NCI-H1048 (cell line): ENCODE results near the gene ATP1B1.
"Not testable (repeated sequence)": the region's sequence is repeated elsewhere in the genome, so short reads cannot be mapped to it uniquely, and the experiment has no call there.

Experiments
- DNase-seq: peaks from one replicate; lab custom pipeline; 2025; lab: John Stamatoyannopoulos, UW

Gene ATP1B1

DNA sequence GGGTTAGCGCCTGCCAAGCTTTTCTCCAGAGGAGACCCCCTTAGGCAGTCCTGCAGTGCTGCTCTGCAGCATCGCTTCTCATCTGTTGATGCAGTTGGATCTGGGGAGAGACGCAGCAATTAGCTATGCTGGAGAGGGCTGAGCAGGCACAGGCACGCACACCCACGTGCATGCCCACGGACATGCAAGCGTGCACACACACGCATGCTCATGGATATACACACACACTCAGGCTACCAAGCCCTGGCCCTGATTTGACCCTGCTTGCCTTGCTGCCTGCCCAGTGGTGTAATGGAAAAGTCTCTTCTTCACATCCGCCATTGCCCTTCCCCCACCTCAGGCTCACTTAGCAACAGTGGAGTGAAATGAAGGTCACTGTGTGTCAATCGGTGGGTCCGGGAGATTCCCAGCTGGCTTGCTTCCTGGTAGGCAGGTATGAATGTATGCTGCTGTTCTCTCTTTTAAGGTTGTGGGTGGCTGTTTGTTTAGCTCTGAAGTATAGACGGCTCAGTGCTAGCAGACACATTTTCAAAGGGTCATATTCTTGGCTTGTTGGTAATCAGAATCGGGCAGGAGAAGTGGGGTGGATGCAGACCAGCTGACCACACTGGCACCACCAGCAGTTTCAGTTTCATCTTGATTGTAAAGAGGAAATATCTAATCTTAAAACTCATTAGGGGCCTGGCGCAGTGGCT lies 9.5 kb downstream of the ATP1B1 start:
- DNase-seq: no peak

DNA sequence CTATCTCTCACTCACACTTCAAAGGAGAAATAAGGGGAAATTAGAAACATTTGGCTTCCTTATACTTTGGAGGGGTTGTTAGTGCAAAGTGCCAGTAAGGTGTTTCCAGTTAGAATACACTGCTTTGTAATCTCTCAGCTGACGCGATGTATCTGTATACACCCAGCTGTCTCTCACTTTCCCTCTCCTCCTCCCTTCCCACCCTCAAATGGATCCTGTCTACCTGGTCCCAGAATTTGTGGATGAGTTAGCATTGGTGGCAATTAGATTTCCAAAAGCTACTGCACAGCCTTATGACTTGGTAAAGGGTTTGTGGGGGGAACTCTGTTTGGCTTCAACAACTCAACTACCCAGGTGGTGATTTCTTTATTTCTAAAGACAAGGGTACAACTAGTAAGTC lies 10.5 kb downstream of the ATP1B1 start:
- DNase-seq: no peak

GRCh38 chr1:169117599-169117998 lies 11.1 kb downstream of the ATP1B1 start:
- no peak for DNase-seq

- no peak for DNase-seq
Observed at GRCh38 chr1:169118227-169118626, 11.7 kb downstream of the ATP1B1 start.

GRCh38 chr1:169119405-169119804 lies 12.9 kb downstream of the ATP1B1 start:
- no peak for DNase-seq

DNA sequence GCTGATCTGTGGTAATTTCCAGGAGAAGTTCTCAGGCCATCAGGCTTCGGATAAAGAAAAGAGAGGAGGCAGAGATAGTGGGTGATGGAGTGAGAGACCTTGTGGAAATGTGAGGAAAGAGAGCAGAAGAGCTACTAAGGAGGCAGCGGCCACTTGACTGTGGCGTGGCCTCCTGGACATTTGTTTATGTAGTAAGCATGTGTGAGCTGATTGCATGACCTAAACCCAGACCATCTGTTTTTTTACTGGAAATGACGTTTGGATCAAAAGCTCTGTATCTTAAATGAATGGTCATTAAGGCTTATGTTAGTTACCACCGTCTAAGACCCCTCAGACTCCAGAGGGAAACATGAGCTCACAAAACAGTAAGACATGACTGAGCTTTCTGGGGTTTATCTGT lies 13.6 kb downstream of the ATP1B1 start:
- DNase-seq: no peak

DNA sequence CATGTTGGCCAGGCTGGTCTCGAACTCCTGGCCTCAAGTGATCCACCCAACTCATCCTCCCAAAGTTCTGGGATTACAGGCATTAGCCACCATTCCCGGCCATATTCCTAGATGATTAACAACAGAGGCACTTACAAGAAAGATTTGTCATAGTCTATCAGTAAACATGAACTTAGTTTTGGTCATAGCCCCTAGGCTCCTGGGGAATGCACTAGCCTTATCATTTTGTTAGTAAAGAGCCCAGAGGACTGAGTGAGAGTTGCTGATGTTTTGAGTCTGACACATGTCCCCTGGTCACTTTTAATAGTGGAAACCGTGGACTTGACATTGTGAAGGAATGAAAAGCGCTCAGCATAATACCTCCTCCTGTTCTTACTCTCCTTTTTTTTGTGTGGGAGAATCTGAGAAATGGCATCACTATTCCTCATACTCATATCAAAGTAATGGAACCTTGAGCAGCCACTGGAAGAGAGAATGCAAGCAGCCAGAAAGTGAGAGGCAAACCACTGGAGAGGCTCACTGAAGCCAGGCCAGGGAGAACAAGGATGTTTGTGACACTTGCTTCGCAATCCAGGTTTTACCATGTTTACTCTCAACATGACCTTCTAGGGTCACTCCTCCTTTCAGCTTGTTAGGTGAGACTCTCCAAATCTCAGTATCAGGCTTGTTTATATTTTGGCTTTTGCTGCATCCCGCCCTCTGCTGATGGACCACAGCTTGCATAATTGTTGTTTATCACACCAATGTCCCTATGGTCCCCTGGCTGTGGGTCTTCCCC lies 14.8 kb downstream of the ATP1B1 start:
- no peak for DNase-seq

- DNase-seq: no peak
Observed at GRCh38 chr1:169122976-169123375, 16.5 kb downstream of the ATP1B1 start.

GRCh38 chr1:169124459-169124858 lies 18.0 kb downstream of the ATP1B1 start:
- DNase-seq: no peak

- not testable (repeated sequence) for DNase-seq
Observed at GRCh38 chr1:169125597-169125996, 19.1 kb downstream of the ATP1B1 start.

GRCh38 chr1:169126335-169126734 lies 19.8 kb downstream of the ATP1B1 start:
- DNase-seq: no peak

DNA sequence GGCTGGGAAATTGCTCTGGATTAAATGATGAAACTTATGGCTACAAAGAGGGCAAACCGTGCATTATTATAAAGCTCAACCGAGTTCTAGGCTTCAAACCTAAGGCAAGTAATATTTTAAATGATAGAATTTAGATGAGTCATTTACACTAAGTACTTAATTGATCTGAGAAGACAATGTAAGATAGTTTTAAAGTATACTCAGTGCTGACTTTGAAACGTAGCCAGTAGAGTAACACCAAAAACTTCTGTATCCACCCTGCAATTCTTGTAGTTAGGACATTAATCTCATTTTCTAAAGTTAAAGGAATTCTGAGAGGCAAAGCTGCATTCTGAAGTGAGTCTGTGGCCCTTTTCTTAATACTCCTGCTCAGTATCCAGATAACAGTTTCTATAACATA lies 20.8 kb downstream of the ATP1B1 start:
- DNase-seq: no peak

- DNase-seq: no peak
Observed at GRCh38 chr1:169128562-169128961, 22.1 kb downstream of the ATP1B1 start.

DNA sequence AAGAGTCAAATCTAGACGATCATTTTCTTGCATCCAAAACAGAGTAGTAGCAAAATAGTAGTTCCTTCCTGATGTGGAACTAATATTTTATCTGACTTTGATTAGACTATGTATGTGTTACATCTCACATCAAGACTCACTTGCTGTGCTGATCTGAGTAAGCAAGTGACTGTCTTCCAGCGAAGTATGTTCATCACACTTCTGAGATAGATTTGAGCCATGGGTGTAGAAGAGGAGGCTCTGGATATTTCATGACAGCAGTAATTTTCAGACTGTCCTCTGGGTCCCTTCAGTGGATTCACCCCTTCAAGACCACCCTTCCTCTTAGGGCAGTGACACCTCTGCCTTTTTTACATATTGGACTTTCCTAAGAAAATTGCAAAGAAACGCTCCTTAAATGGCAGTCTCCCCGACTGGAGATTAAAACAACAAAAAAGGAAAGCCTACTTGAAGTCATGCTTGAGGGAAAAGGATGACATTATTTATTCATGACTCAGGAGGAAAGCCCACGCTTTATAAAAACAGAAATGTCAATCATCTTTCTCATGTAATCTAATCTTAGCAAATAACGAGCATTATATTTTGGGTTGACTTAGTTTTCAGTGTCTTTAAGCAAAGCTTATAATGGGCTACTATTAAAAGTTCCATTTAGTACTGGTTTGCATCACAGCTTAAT lies 22.8 kb downstream of the ATP1B1 start:
- DNase-seq: no peak

DNA sequence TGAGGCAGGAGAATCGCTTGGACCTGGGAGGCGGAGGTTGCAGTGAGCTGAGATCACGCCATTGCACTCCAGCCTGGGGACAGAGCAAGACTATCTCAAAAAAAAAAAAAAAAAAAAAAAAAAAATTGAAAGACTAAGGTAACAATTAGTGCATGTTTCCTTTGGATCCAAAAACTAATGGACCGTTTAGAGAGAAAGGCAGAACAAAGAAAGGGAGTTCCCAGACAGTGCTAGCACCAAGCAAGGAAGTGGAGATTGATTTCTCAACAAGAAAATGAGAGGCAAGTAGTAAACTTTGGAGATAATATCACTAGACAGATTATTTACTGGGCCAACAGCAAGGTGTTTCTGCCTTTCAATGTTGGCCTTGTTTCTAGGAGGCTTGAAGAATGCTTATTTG lies 24.2 kb downstream of the ATP1B1 start:
- no peak for DNase-seq

DNA sequence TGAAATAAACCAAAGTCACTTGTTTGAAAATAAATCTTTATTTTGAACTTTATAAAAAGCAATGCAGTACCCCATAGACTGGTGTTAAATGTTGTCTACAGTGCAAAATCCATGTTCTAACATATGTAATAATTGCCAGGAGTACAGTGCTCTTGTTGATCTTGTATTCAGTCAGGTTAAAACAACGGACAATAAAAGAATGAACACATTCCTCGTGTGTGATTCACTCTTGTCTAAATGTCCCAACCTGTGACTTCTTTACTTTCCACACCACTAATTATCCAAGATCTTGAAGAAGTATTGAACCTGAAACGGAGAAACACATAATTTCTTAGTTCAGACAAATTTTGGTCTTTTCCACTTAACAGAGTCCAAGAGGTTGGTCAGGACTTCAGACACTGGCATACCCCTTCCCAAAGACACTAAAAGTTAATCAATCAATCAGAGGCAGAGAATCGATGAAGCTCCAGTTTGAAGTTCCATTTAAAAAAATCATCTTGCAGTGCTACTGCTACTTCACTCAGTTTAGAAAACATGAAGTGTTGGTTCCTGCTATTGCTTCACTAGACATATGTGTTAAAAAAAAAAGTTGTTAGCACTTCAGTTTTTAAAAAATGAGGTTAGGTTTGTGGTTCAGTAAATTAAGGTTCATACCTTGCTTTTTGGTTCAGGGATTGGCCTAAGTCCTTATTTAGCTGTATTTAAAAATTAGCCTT lies 26.2 kb downstream of the ATP1B1 start:
- DNase-seq: no peak

- no peak for DNase-seq
Observed at GRCh38 chr1:169133228-169133576, 26.7 kb downstream of the ATP1B1 start.

DNA sequence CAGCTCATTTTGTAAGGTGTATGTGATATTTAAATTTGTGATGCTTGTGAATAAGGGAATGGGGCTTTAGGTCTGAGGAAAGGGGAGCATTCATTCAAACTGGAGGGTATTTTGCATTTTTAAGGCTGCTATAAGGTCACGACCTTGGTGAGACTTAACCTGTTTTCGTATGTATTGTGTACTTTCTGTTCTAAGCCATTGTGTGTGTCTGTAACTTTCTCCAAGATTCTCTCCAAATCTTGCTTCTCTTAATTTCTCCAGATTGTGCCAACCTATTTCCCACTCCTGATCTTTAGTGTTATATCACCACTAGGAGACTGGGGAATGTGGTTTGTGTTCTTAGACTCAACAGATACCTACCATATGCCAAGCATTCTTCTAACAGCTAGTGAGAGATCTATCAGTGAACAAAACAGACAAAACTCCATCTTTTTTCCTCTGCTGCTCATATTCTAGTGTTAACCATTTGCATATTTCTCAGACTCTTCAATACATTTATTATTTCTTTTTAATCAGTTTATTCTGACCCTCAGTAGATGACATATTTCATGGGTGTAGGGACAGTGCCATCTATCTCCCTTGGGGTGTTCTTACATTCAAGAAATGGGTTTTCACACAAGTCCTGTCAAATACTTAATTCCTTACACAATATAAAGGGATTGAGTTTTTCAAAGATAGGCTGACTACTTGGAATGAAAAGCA lies 27.5 kb downstream of the ATP1B1 start:
- no peak for DNase-seq

DNA sequence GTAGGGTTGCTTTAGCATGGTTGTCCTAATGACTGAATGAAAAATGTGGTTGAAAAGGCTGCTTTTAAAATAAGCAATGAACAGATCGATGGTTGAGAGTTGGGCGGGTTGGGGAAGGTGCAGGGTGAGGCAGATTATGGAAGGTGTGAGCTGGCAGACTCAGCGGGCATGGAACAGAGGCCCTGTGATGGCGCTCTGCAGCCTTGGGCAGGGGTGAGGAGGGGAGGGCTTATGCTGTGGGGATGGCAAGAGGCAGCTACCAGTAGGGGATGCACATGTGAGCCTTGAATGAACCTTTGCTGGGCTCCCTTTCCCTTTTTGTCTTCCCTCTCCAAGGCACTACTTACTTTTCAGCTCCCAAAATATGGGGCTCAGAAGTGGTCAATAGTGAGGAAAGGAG lies 30.9 kb downstream of the ATP1B1 start:
- DNase-seq: no peak

- no peak for DNase-seq
Observed at GRCh38 chr1:169138866-169139670, 32.6 kb downstream of the ATP1B1 start.

DNA sequence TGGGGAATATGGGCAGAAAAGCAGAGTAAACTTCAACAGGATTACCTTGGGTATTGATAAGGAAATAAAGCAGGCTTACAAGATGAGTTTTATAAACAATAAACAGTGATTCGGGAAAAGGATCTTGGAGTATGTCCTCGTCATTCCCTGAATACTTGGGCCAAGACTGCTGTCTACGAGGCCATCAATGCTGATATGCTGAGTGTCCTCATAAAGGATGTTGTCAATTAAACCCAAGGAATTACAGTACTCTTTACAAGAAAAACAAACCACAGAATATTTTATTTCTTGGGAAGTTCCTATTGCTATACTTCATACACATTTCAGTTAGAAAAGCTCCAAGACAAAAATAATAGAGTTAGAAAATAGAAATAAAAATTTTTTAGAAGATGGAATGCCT lies 34.9 kb downstream of the ATP1B1 start:
- no peak for DNase-seq
